Esophagus mucosa (tissue), 1 donor: ENCODE results near the gene CACNA1I. TPM values are rescaled to one million over a fixed set of nuclear protein-coding genes. Genes with fewer than 3 reads are reported as not detected.

Source experiments
- ATAC-seq: fragments of 200-7000 bp; cut with Tn5 transposase; one replicate; pipeline ENCODE4 v1.9.1; 2020
- total RNA-seq: library from RNA; stranded (reverse); gene quantifications from one replicate; pipeline ENCODE4 v1.2.4, GENCODE V29; 2023
- donor health status: DM: yes; HTN: yes; CAD: no.

Gene CACNA1I
- total RNA-seq, 1 donor from 2014 or later: 0.08 TPM

- ATAC-seq: no peak
Observed at GRCh38 chr22:39568278-39568981, 2.1 kb upstream of the CACNA1I start.

- no peak for ATAC-seq
Observed at GRCh38 chr22:39569066-39569465, 1.5 kb upstream of the CACNA1I start.

GRCh38 chr22:39570226-39570625, 327 bp upstream of the CACNA1I start:
- no peak for ATAC-seq

- no peak for ATAC-seq
Observed at GRCh38 chr22:39571538-39571937, 985 bp downstream of the CACNA1I start.

- ATAC-seq: peak; percentile 49
Observed at GRCh38 chr22:39574779-39575551, 4.4 kb downstream of the CACNA1I start.

GRCh38 chr22:39575552-39575825, 4.9 kb downstream of the CACNA1I start:
- ATAC-seq: no peak

GRCh38 chr22:39576027-39576426, 5.5 kb downstream of the CACNA1I start:
- ATAC-seq: no peak

GRCh38 chr22:39577366-39577765, 6.8 kb downstream of the CACNA1I start:
- no peak for ATAC-seq

GRCh38 chr22:39577900-39578299, 7.3 kb downstream of the CACNA1I start:
- no peak for ATAC-seq

GRCh38 chr22:39580006-39580441, 9.5 kb downstream of the CACNA1I start:
- ATAC-seq: no peak

GRCh38 chr22:39580795-39581194, 10.2 kb downstream of the CACNA1I start:
- no peak for ATAC-seq

GRCh38 chr22:39581303-39581702, 10.8 kb downstream of the CACNA1I start:
- ATAC-seq: no peak

GRCh38 chr22:39583066-39583667, 12.6 kb downstream of the CACNA1I start:
- ATAC-seq: no peak

GRCh38 chr22:39589875-39590274, 19.3 kb downstream of the CACNA1I start:
- ATAC-seq: no peak

GRCh38 chr22:39592081-39593065, 21.8 kb downstream of the CACNA1I start:
- ATAC-seq: peak; percentile 68

- no peak for ATAC-seq
Observed at GRCh38 chr22:39593066-39593930, 22.7 kb downstream of the CACNA1I start.

- ATAC-seq: no peak
Observed at GRCh38 chr22:39593931-39594285, 23.4 kb downstream of the CACNA1I start.

GRCh38 chr22:39594411-39594810, 23.9 kb downstream of the CACNA1I start:
- no peak for ATAC-seq

- ATAC-seq: no peak
Observed at GRCh38 chr22:39595622-39596172, 25.1 kb downstream of the CACNA1I start.

GRCh38 chr22:39596601-39597000, 26.0 kb downstream of the CACNA1I start:
- ATAC-seq: no peak

- no peak for ATAC-seq
Observed at GRCh38 chr22:39597236-39597869, 26.8 kb downstream of the CACNA1I start.
